Renal cortex interstitium (tissue), 11 donors: ENCODE results near the gene SUSD4. TPM values are rescaled to one million over a fixed set of nuclear protein-coding genes. Genes with fewer than 3 reads are reported as not detected.

Experiments
- DNase-seq, 11 donors: peaks; one replicate each; pipeline ENCODE4 v3.0.0-alpha.2; 2013; ENCODE audit warnings: low read depth in 9 of 11, low spot score in 4 of 11; ENCODE audit errors: extremely low read depth in 1 of 11
- polyA plus RNA-seq, 3 donors: library from polyadenylated mRNA; unstranded; fragments of 120-200 nt; gene quantifications; one replicate each; pipeline ENCODE4 v1.2.1, GENCODE V29; 2013; ENCODE audit not compliant: insufficient read length in 3 of 3

SUSD4 gene
- polyA plus RNA-seq, 3 donors, result 14.5 to 20.2 (median 16.2) TPM

DNA sequence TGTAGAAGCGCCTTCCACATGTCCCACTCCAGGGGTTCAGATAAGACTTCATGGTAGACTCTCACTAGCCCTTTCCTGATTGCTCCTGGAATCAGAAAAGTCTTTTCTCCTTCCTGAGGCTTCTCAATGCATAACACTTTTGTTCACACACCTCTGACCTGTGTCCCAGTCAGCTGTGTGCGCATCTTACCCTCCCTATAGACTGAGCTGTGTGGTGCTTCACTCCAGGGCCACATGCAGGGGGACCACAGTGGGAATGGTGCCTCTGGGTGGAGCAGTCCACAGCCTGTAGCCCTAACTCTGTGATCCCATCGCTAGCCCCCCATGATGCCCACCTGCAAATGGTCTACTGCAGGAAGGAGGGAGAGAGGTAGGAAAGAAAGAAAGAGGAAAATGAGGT is 136.9 kb downstream of the SUSD4 start:
- no peak for DNase-seq

DNA sequence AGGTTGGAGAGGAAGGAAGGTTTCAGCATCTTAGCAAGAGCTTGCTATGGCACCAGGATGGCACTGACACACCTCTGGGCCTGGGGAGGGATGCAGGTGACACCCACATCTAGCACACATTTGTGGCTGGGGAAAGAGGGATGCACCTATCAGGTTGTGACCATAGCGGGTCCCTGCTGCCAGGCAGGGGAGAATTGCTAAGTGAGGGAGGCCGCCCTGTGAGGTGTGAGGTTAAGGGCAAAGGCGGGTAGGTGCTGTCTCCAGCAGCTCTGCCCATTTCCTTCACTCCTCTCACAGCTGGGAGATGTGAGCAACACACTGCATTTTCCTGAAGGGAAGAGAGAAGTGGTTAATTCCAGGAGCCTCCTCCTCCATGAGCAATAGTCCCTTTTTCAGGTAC is 137.7 kb downstream of the SUSD4 start:
- no peak for DNase-seq

DNA sequence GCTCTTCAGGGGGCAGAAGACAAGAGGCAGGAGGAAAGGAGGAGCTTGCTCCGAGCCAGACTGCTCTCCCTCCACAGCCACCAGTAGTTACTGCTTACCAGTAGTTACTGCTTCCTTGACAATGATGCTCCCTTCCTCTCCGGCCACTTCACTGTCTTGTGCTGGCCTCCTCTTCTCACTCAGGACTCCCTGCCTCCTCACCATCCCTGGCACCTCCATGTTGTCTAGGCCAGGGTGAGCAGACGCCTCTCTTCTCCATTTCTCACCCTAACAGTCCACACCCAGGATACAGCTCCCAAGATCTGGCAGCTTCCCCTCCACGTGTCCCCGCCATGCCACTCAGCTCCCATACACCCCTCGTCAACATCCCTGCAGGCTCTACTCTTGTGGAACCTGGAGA is 138.5 kb downstream of the SUSD4 start:
- no peak for DNase-seq

DNA sequence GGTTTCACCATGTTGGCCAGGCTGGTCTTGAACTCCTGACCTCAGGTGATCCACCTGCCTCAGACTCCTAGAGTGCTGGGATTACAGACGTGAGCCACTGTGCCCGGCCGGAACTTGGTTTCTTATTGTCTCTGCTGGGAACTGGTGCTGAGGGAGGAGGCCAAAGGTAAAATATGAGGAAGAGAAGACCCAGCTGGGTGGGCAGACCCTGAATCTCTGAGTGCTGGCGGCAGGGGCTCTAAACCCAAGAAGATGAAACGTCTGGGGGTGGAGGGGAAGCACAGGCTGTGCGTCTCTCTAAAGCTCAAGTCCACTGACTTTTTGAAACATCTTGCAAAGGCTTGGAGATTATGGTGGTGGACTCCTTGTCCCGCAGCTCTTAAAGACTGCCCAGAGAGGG is 138.9 kb downstream of the SUSD4 start:
- DNase-seq, result no peak

DNA sequence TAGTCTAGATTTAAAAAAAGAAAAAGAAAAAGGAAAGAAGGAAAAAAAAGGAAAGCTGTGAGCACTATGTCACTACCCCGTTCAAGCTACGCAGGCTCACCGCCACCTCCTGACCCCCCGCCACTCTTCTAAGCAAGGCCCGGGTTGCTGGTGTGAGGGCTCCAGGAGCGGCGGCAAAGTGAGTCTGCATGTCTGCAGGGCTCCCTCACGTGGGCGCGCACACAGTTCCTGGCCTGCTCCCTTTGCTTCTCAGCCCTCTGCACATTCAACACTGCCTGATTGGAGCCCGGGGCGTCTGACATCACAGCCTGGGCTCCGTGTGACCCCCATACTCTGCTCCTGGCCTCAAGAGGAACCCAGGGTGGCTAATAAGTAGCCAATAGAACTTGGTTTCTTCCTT is 139.5 kb downstream of the SUSD4 start:
- DNase-seq, result no peak

DNA sequence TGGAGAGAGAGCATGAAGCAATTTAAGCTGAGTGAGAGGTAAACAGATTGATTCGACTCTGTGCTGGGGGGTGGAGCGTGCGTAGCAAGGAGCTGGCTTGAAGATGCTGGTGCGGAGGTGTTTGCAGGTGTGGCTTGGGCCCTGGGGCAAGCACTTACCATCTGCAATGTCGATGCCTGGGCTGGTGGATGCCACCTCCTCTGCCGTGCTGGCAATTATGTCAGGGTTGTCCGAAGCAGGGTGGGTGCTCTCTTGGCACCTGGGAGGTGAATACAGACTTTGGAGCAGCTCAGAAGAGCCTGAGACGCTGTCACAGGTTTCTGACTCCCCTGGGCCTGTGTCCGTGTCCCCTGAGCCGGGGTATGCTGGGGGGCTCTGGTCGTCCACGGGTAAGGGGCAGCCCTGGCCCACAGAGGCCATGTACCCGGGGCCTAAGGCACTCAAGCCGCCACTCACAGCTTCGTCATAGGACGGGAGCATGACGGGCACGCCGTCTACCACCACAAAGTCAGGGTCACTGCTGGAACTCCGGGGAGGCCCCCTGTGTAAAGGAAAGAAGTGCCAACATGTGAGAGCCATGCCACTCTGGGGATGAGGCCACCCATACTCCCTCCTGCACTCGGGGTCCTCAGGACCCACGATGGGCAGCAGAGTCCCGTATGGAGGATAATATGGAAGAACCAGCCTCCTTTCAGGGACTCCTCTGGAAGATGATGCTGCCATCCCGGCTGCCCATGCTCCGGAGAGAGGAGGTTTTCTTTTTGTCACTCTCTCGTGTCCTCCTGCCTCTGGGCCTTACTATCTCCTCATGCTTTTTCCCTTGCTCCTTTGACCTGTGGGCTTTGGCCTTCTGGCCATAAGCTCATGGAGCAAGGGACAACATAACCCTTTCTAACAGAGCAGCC is 140.6 kb downstream of the SUSD4 start:
- no peak for DNase-seq

DNA sequence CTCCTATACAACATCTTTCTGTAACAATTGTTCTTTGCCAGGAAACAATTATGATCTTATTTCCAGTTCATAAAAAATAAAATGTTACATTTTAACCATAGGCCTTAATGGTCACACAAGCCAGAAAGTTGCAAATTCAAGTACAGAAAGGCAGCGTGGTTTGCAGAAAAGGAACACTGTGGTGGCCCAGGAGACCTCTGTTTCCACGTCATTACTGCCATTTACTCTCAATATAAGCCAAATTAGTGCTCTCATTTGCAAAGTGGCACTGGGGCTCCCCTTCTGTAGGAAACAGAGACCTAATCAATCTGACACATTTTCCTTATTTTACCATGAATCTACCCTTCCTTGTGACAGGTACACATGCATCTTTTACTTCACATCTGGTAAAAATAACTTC is 141.6 kb downstream of the SUSD4 start:
- no peak for DNase-seq

DNA sequence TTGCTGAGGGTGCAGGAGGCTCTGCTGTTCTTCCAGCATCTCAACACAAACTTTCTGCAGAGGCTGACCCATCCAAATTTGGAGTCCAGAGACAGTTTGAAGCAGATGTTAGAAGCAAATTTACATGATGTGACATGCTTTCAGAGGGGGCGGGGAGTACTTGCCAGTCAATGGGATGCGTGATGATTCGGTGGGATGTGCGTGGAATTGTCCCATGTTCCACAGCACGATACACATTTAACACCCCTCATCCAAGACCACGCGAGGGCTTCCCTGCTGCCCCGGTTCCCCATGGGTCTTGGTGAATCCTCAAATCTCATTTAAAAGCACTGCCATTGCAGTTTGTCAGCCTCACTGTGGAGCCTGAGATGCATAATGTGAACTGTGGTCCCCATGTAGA is 142.3 kb downstream of the SUSD4 start:
- no peak for DNase-seq

DNA sequence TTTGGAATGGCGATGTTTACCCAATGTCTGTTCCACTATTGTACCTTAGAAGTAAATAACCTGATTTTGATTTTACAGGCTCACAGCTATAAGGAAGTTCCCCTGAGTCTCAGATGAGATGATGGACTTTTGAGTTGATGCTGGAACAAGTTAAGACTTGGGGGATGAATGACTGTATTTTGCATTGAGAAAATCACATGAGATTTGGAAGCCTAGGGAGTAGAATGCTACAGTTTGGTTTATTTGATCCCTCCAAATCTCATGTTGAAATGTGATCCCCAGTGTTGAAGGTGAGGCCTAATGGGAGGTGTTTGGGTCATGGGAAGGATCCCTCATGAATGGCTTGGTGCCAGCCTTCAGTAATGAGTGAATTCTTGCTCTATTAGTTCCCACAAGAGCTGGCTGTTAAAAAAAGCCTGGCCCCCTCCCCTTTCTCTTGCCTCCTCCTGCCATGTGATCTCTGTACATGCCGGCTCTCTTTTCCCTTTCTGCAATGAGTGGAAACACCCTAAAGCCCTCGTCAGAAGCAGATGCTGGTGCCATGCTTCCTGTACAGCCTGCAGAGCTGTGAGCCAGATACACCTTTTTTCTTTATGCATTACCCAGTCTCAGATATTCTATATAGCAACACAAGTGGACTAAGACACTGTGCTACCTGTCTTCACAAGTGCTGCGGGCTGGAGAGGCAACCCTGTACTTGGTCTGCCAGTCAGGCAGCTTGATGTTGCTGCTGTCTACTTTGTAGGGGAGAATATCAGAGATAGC is 143.9 kb downstream of the SUSD4 start:
- no peak for DNase-seq

DNA sequence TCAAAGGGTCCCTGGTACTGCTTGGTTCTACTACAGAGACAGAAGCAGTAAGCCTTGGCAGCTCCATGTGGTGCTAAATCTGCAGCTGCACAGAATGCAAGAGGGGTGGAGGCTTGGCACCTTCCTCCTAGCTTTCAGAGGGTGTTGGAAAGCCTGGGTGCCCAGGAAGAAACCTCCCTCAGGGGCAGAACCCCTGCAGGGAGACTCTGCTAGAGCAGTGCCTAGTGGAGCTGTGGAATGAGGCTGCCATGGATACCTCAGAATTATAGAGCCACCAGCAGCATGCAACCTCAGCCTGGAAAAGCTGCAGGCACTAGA is 144.7 kb downstream of the SUSD4 start:
- DNase-seq, result no peak

DNA sequence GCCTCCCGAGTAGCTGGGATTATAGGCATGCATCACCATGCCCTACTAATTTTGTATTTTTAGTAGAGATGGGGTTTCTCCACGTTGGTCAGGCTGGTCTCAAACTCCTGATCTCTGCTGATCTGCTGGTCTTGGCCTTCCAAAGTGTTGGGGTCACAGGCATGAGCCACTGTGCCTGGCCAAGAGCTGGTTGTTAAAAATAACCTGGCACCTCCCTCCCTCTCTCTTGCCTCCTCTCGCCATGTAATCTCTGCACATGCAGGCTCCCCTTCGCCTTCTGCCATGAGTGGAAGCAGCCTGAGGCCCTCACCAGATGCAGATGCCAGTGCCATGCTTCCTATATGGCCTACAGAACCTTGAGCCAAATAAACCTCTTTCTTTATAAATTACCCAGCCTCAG is 146.2 kb downstream of the SUSD4 start:
- no peak for DNase-seq

DNA sequence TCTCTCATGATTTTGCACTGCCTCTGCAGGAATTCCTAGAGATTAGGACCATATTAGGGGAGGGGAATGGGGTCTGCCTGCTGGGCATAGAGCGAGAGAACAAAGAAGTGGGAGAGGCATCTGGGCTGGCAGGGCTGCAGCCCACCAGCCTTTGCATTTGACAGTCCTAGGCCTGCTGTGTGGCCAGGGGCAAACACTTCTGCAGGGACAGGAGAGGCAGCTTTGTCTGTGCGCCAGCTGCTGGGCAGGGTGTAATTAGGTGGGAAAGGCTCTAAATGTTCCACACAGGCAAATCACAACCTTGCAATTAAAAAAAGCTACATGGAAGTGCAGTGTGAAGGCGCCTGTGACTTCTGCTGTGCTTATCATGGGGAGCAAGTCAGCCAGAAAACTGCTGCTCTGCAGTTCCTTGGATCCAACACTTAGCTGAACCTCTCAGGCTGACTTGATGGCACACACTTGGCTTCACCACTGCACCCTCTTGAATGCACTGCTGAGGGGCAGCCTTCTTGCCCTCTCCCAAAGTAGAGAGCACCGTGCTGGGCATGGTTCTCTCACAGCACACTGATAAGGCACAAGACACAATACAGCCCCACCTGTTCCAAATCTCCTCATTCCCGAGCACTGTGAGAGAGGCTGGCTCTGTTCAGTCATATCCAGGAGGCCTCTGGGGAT is 147.3 kb downstream of the SUSD4 start:
- no peak for DNase-seq

DNA sequence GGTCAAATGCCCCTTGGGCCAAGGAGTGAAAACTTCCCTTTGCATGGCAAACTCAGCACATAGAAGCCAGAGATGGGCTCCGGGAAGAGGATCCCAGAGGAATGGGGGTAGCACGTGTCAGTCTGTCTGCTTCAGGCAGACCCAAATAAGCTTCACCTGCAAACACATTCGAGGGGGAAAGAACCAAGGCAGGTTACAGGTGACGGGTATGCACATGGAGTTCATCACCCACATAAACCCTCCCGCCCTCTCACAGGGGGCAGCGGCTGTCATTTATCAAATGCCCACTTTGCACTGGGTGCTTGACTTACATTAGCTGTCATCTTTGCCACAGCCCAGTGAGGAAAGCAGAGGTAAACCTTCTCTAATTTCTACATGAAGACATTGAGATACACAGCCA is 147.9 kb downstream of the SUSD4 start:
- no peak for DNase-seq

DNA sequence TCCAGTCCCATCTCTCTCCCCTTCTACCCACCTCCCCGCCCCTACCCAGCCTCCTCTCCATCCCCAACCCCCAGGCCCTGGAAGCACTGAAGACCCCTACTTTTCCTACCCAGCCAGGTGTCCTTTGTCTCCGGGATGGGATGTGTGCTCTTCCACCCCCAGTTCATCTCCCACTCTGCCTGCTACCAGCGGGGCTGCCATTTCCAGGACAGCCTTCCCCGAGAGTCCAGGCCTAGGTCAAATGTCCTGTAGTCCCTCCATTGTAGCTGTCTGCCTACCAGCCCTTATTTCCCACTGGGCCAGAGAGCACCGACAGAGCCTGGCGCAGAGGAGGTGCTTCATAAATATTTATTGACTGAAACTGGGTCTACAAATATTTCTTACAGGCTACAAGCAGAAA is 148.9 kb downstream of the SUSD4 start:
- no peak for DNase-seq

DNA sequence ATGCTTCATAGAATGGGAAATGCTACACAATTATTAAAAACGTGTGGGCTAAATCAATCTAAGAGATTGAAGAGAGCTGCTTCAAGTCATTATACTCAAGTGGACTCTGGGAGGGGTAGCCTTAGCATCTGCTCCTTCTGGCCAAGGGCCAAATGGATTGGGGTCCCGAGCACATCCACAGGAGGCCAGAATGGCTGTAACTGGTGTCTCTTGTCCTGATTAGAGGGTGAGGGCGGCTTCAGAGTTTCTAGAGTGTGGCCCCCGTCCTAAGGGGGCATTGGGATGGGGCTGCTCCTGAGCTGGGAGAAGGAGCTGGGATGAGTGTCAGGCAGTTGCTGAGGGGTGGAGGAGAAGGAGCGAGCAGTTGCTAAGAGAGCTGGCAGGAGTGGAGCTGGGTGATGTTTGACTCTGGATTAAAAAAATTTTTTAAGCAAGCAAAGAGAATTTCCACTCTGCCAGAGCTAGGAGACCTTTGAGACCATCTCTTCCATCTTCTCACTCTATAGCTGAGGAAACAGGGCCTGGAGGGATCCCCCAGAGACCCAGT is 149.6 kb downstream of the SUSD4 start:
- DNase-seq, result no peak

DNA sequence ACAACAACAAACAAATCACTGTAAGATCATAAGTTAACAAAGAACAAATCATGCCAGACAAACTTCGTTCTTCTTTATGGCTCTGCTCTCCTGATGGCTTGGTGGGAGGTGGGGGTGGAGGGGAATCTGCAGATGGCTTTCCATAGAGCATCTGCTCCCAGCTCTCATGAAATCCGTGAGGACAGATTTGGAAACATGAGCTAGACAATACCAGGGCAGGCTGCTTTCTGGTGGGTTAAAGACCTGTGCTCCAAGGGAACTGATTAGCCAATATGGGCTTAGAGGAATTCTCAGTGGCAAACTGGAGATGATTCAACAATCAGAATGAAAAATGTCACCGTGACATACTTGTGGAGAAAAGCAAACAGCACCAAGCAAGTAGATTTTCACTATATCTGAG is 151.5 kb downstream of the SUSD4 start:
- DNase-seq, result no peak

DNA sequence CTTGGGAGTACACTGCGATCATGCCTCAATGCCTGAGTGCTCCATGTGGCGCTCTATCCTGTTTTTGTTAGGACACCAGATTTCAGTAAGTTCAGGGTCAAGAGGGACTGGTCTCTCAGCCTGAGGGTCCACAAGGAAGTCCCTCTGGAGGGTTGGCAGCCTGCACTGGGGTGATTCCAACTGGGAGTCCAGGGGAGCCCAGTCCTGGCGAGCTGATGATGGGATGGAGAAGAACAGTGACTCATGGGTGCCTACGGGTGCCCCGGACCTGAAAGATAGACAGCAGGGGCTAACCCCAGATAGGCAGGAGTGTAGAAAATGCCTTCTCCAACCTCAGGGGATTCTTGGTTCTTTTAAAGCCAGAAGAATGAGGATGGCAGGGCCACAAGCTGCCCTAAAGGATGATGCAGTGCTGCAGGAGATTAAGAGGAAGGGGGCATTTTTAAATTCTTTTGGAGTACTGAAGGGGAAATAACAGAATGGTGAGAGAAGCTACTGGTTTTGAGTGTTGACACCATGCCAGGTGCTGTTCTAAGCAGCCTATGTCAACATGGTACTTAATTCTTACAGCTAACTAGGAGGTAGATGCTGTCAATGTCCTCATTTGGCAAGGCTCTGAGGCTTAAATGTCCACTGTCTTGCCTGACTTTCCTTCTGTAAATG is 152.5 kb downstream of the SUSD4 start:
- DNase-seq, result no peak

DNA sequence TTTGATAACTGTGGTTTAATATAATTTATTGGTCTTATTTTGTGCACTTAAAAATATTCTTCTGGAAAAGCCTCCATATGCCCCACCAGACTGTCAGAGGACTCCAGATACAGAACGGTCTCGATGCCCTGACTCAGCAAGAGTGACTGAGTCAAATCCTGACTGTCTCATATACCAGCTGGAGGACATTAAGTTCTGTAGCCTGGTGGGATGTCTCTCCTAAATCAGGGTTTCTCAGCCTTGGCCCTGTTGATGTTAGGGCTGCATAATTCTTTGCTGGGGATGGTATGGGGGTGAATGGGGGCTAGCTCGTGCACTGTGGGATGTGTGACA is 153.2 kb downstream of the SUSD4 start:
- DNase-seq, result no peak

DNA sequence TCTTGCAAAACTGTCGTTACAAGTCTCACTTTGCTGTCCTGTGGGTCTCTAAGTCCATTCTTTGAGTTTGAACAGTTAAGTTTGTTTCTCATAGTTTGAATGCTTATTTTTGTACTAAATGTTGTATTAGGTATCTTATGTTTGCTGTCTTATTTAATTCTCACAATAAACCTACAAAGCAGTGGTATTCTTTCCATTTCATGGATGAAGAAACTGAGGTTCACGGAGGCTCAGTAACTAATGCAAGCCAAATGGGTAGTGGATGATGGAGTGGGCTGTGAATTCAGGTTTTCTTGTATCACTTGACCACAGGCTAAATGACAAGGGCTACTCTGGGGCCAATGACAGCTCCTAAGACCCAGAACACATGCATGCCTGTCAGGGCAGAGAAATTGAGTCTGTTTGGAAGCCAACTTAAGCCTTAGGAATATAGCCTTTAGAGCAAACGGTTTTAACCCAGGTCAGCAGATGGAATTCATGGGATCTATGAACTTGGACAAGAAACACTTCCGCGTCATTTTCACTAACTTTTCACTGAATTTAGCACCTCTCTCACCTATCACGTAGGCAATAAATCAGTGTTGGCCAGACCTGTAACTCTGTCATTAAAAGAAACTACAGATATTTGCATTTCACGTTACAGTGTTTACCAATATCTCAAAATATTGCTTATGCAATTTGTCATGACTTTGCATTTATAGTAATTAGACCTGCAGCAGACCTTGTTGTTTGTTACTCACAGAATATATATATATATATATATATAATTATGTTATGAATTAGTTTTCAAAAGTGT is 153.8 kb downstream of the SUSD4 start:
- DNase-seq, result no peak
